ENCODE measurements around the gene WNT3A. TPM values are rescaled to one million over a fixed set of nuclear protein-coding genes. Genes with fewer than 3 reads are reported as not detected.
"Not testable (repeated sequence)": the region's sequence is repeated elsewhere in the genome, so short reads cannot be mapped to it uniquely, and the experiment has no call there.

WNT3A gene, protein sequence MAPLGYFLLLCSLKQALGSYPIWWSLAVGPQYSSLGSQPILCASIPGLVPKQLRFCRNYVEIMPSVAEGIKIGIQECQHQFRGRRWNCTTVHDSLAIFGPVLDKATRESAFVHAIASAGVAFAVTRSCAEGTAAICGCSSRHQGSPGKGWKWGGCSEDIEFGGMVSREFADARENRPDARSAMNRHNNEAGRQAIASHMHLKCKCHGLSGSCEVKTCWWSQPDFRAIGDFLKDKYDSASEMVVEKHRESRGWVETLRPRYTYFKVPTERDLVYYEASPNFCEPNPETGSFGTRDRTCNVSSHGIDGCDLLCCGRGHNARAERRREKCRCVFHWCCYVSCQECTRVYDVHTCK
- 0.31 and 0.33 TPM in 2 replicates for total RNA-seq (2014; rRNA removed; shearing (Covaris generic))

DNA sequence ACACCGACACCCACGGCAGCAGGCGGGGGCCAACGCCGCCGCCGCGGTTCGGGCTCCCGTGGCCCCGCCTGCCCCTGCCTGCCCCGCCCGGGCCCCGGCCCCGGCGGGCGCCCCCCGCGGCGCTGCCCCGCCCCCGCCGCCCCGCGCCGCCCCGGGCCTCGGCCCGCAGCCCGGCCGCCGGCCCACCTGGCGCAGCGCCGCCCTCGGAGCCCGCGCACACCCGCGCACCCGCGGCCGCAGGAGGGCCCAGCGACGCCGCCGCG, at the start of gene WNT3A:
TSS of gene WNT3A (plus strand) at position 213 of the 263 bp plus-strand sequence. CDS start 131 bp downstream, outside the sequence.
- Histone ChIP-seq H3K36me3 (replicated peaks; ENCODE audit: control insufficient read depth, insufficient read depth, low read length) (no peaks in the 10 kb centered on the region), H3K4me3 (ENCODE audit: insufficient read depth, low read depth, low read length) (peak within 1 kb of the TSS; percentile 40), H3K27me3 (ENCODE audit: control insufficient read depth, insufficient read depth, low read length) (peaks cover 87% of the 10 kb centered on the region)
- peak; percentile 91 for DNase-seq

DNA sequence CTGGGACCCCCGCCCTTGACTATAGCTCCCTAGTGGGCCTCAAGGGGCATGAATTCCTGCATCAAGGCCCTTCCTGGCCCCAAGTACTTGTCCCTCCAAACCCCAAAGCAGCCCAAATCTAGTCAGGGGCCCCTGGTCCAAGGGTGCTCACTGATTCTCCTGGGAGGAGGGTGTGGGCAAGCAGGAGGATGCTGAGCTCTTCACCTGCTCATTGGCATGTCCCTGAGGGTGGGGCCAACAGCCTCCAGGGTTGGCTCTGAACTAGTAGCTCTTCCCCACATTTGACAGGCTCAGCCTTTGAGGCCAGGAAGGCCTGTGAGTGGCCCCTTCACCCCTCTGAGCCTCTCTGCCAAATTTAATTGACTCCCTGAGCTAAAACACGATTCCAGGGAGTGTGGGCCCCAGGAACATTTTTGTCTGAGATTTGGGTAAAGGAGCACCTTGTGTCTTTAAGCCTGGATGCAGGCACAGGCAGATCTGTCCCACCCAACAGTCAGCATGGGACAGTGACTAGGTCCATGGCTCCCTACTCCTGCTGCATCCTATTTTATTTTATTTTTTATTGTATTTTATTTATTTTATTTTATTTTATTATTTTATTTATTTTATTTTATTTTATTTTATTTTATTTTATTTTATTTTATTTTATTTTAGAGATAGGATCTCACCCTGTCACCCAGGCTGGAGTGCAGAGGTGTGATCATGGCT, 48.0 kb upstream of the WNT3A start:
- H3K27me3 ChIP-seq (ENCODE audit: control insufficient read depth, insufficient read depth, low read length) = no peaks in the 10 kb centered on the region
- DNase-seq = no peak
- no peaks in the 10 kb centered on the region for H3K36me3 ChIP-seq (replicated peaks; ENCODE audit: control insufficient read depth, insufficient read depth, low read length)
- no peak overlapping the region for H3K4me3 ChIP-seq (ENCODE audit: insufficient read depth, low read depth, low read length)

DNA sequence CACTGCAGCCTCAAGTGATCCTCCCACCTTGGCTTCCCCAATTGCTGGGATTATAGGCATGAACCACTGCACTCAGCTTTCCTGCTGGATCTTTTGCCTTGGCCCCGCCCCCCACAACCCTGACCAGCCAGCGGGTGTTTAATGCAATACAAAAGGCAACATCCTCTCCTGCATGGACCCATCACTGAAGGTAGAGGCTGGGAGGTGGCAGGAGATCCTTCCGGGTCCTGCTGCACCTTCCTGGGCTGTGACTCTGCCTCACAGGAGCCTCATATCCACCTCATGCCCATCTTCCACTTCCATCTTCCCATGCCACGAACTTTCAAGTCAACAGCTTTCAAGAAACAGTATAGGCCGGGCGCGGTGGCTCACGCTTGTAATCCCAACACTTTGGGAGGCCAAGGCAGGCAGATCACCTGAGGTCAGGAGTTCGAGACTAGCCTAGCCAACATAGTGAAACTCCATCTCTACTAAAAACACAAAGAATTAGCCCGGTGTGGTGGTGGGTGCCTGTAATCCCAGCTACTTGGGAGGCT, 47.4 kb upstream of the WNT3A start:
- H3K27me3 ChIP-seq (ENCODE audit: control insufficient read depth, insufficient read depth, low read length) = no peaks in the 10 kb centered on the region
- H3K36me3 ChIP-seq (replicated peaks; ENCODE audit: control insufficient read depth, insufficient read depth, low read length) = no peaks in the 10 kb centered on the region
- peak; percentile 21 for DNase-seq
- no peak overlapping the region for H3K4me3 ChIP-seq (ENCODE audit: insufficient read depth, low read depth, low read length)

DNA sequence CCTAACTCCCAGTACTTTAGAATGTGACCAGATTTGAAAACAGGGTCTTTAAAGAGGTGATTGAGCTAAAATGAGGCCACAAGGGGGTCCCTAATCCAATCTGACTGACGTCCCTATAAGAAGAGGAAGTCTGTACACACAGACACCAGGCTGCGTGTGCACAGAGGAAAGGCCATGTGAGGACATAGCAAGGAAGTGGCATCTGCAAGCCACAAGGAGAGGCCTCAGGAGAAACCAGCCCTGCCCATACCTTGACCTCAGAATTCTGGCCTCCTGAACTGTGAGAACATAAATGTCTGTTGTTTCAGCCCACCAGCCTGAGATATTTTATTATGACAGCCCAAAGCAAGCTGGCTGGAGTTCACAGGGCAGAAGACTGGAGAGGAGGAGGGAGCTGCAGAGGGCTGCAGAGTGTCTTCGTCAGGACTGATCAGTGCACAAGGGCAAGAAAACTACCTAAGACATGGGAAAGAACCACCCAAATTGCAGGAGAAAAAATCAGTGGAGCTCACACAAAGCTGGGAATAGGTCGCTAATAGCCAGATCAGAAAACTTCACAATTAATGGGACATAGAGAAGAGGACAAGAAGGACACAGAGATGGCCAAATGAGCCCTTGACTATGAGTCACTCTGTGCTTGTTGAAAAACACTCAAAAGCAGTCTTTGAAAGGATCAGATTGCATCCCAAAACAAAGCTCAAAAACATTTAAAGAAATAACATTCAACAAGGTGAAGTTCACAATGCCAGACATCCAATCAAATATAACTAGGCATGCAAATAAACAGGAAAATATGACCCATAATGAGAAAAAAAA, 44.9 kb upstream of the WNT3A start:
- H3K36me3 ChIP-seq (replicated peaks; ENCODE audit: control insufficient read depth, insufficient read depth, low read length) = no peaks in the 10 kb centered on the region
- no peak for DNase-seq
- no peaks in the 10 kb centered on the region for H3K27me3 ChIP-seq (ENCODE audit: control insufficient read depth, insufficient read depth, low read length)
- H3K4me3 ChIP-seq (ENCODE audit: insufficient read depth, low read depth, low read length) = no peak overlapping the region

DNA sequence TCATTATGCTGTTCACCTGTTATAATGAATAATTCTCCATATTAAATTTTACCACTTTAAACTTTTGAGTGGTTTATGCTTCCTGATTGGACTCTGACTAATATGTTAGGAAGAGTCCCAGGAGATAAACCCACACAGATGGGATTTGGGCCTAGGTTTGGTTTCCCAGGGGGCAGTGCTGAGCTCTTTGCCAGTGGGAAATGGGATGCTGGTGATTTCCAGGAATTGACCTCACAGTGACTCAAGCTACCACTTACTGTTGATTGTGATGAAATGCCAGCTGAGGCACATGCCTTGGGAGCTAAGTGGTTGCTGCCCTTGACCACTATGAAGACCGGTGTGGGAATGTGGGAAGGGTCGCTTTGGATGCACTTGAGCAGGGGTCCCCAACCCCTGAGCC, 40.1 kb upstream of the WNT3A start:
- H3K4me3 ChIP-seq (ENCODE audit: insufficient read depth, low read depth, low read length); DNase-seq; H3K27me3 ChIP-seq (ENCODE audit: control insufficient read depth, insufficient read depth, low read length); H3K36me3 ChIP-seq (replicated peaks; ENCODE audit: control insufficient read depth, insufficient read depth, low read length): not testable (repeated sequence)

DNA sequence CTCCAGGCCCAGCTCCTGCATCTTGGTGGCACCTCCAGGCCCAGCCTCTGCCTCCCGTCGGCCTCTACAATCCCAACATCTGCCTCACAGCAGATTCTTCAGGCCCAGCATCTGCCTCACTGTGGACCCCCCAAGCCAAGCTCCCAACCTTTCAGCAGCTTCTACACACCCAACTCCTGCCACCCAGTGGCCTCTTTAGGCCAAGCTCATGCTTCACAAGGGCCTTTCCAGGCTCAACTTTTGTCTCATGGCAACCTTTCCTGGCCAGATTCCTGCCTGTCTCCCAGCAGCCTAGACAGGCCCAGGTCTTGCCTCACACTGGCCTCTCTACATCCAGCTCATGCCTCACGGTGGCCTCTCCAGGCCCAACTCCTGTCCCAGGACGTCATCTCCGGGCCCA, 39.0 kb upstream of the WNT3A start:
- not testable (repeated sequence) for H3K36me3 ChIP-seq (replicated peaks; ENCODE audit: control insufficient read depth, insufficient read depth, low read length); DNase-seq; H3K4me3 ChIP-seq (ENCODE audit: insufficient read depth, low read depth, low read length); H3K27me3 ChIP-seq (ENCODE audit: control insufficient read depth, insufficient read depth, low read length)

DNA sequence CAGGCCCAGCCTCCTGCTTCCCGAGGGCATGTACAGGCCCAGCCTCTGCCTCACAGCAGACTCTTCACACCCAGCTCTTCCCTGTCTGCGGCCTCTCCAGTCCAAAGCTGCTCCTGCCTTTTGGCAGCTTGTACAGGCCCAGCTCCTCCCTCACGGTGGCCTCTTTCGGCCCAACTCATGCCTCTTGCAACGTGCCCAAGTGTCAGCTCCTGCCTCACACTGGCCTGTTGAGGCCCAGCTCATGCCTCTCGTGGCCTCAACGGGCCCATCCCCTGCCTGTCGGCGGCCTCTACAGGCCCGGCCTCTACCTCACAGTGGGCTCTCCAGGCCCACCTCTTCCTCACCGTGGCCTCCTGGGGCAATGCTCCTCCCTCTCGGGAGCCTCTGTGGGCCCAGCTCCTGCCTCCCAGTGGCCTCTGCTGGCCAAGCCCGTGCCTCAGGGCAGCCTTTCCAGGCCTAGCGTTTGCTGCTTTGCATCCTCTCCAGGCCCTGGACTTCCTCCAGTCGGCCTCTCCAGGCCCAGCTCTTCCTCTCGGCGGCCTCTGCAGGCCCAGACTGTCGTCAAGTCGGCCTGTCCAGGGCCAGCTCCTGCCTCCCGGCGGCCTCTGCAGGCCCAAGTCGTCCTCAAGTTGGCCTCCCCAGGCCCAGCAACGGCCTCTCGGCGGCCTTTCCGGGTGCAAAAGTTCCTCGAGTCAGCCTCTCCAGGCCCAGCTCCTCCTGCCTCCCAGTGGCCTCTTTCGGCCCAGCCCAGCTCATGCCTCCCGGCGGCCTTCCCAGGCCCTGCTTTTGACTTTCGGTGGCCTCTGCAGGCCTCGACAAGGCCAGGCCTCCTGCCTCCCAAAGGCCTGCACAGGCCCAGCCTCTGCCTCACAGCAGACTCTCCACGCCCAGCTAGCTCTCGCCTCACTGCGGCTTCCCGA, 36.5 kb upstream of the WNT3A start:
- DNase-seq; H3K36me3 ChIP-seq (replicated peaks; ENCODE audit: control insufficient read depth, insufficient read depth, low read length); H3K27me3 ChIP-seq (ENCODE audit: control insufficient read depth, insufficient read depth, low read length); H3K4me3 ChIP-seq (ENCODE audit: insufficient read depth, low read depth, low read length): not testable (repeated sequence)

DNA sequence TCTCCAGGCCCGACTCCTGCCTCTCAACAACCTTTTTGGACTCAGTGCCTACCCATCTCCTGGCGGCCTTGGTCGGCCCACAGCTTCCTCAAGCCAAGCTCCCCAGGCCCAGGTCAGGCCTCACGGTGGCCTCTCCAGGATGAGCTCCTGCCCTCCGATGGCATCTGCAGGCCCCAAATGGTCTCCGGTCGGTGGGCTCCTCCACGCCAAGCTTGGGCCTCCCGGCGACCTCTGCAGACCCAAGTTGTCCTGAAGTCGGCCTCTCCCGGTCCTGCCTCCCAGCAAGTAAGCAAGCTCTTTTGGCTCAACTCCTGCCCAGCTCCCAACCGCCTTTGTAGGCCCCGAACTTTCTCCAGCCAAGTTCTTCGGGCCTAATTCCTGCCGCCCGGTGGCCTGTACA, 35.6 kb upstream of the WNT3A start:
- not testable (repeated sequence) for H3K36me3 ChIP-seq (replicated peaks; ENCODE audit: control insufficient read depth, insufficient read depth, low read length); DNase-seq; H3K4me3 ChIP-seq (ENCODE audit: insufficient read depth, low read depth, low read length); H3K27me3 ChIP-seq (ENCODE audit: control insufficient read depth, insufficient read depth, low read length)

DNA sequence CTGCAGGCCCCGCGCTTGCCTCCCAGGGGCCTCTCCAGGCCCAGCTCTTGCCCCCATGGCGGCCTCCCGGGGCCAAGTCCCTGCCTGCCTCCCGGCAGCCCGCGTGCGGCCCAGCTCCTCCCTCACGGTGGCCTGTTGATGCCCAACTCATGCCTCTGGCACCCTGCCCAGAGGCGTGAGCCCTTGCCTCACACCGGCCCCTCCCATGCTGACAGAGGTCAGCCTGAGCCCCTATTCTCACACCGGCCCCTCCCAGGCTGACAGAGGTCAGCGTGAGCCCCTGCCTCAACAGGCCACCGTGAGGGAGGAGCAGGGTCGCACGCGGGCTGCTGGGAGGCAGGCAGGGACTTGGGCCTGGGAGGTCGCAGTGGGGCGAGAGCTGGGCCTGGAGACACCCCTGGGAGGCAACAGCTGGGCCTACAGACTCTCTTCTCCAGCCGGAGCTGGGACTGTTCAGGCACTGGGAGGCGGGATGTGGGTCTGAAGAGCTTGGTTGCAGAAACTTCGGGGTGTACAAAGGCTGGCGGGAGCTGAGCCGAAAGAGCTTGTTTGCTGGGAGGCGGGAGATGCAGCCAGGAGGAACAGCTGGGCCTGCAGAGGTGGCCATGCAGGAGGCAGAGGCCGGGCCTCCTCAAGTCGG, 35.0 kb upstream of the WNT3A start:
- not testable (repeated sequence) for H3K4me3 ChIP-seq (ENCODE audit: insufficient read depth, low read depth, low read length); DNase-seq; H3K27me3 ChIP-seq (ENCODE audit: control insufficient read depth, insufficient read depth, low read length); H3K36me3 ChIP-seq (replicated peaks; ENCODE audit: control insufficient read depth, insufficient read depth, low read length)

DNA sequence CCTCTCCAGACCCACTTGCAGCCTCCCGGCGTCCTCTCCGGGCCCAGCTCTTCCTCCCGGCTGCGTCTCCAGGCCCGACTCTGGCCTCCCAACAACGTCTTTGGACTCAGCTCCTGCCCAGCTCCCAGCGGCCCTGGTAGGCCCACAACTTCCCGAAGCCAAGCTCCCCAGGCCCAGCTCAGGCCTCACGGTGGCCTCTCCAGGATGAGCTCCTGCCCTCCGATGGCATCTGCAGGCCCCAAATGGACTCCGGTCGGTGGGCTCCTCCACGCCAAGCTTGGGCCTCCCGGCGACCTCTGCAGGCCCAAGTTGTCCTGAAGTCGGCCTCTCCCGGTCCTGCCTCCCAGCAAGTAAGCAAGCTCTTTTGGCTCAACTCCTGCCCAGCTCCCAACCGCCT, 34.5 kb upstream of the WNT3A start:
- not testable (repeated sequence) for H3K27me3 ChIP-seq (ENCODE audit: control insufficient read depth, insufficient read depth, low read length); DNase-seq; H3K36me3 ChIP-seq (replicated peaks; ENCODE audit: control insufficient read depth, insufficient read depth, low read length); H3K4me3 ChIP-seq (ENCODE audit: insufficient read depth, low read depth, low read length)

DNA sequence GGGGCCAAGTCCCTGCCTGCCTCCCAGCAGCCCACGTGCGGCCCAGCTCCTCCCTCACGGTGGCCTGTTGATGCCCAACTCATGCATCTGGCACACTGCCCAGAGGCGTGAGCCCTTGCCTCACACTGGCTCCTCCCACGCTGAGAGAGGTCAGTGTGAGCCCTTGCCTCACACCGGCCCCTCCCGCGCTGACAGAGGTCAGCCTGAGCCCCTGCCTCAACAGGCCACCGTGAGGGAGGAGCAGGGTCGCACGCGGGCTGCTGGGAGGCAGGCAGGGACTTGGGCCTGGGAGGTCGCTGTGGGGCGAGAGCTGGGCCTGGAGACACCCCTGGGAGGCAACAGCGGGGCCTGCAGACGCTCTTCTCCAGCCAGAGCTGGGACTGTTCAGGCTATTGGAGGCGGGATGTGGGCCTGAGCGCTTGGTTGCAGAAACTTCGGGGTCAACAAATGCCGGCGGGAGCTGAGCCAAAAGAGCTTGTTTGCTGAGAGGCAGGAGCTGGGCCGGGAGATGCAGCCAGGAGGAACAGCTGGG, 33.9 kb upstream of the WNT3A start:
- H3K4me3 ChIP-seq (ENCODE audit: insufficient read depth, low read depth, low read length); H3K27me3 ChIP-seq (ENCODE audit: control insufficient read depth, insufficient read depth, low read length); DNase-seq; H3K36me3 ChIP-seq (replicated peaks; ENCODE audit: control insufficient read depth, insufficient read depth, low read length): not testable (repeated sequence)

DNA sequence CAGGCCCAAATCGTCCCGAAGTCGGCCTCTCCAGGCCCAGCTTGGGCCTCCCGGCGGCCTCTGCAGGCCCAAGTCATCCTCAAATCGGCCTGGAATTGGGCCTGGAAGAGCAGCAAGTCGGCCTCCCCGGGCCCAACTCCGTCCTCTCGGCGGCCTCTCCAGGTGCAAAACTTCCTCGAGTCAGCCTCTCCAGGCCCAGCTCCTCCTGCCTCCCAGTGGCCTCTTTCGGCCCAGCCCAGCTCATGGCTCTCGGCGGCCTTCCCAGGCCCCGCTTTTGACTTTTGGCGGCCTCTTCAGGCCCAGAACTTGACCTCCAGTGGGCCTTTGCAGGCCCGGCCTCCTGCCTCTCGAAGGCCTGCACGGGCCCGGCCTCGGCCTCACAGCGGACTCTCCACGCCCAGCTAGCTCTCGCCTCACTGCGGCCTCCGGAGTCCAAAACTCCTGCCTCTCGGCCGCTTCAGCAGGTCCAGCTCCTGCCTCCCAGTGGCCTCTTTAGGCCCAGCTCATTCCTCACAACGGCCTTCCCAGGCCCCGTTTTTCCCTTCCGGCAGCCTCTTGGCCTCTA, 33.0 kb upstream of the WNT3A start:
- H3K4me3 ChIP-seq (ENCODE audit: insufficient read depth, low read depth, low read length); DNase-seq; H3K27me3 ChIP-seq (ENCODE audit: control insufficient read depth, insufficient read depth, low read length); H3K36me3 ChIP-seq (replicated peaks; ENCODE audit: control insufficient read depth, insufficient read depth, low read length): not testable (repeated sequence)

DNA sequence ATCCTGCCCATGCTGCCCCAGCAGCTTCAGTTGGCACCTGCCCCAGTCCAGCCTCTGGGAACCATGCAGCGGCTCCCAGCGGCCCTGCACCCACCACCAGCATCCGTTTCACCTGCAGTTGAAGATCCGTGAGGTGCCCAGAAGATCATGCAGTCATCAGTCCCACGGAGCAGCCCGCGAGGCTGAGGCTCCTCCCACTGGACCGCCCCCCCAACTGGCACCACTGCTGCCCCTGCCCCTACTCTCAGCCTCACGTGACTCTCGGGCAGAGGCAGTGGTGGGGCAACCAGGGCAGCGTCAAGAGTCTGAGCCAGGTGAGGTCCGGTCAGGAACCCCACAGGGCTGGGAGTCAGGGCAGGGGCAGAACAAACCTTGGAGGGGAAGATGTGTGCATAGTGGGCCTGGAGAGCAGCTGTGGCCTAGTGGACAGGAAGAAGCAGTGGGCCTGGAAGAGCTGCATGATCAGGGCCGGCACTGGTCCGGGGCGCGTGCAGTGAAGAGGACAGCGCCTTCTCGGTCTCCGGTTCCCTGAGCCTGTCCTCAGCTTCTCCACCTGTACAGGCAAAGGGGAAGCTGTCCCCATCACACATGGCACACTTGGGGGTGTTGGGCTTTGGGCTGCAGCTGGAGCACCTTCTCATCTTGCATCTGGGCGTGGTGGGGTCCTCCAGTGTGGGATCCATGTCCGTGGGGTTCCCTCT, 31.1 kb upstream of the WNT3A start:
- not testable (repeated sequence) for H3K4me3 ChIP-seq (ENCODE audit: insufficient read depth, low read depth, low read length); H3K36me3 ChIP-seq (replicated peaks; ENCODE audit: control insufficient read depth, insufficient read depth, low read length); H3K27me3 ChIP-seq (ENCODE audit: control insufficient read depth, insufficient read depth, low read length); DNase-seq
